Measurements from ENCODE around the gene KRT7. TPM values are rescaled to one million over a fixed set of nuclear protein-coding genes. Genes with fewer than 3 reads are reported as not detected.

The KRT7 gene
- polyA plus RNA-seq, 1 experiment = 4.6 TPM

DNA sequence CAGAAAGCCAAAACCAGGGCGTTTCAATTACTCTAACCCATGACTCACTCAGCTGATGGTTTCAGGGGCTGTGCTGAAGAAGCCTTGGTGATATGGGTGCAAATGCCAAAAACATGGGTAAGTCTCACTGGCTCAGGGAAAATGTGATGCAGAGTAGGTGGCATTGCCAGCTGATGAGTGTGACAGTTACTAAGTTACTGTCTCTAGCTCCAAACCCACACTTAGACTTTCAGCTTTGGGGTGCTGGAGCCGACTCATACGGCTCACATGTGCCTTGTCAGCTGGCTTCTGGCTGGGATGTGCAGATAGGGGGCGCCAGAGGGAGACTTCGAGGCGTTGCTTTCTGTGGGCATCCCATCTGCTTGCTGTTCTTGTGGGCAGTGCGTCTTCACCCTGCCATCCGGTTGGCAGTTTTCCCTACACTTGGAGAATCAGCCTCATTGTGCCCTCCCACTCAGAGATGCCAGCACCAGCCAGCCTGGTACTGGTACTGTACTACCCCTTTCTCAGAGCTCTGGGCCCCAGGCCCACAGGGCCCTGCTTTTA is 11.1 kb upstream of the KRT7 start:
- CTCF ChIA-PET = interaction anchor here (0.7 to 3.1 kb wide), 8 partner anchors 8 to 105 kb away, joined by 3 to 29 read pairs (median 4); no protein-coding TSS in a partner anchor
- POLR2A ChIA-PET = no interaction called here
- Histone ChIP-seq H3K9me3 (ENCODE audit: control insufficient read depth, insufficient read depth, low read length) (no peaks in the 10 kb centered on the region), H3K27ac (ENCODE audit: low read depth, low read length) (no peak overlapping the region), H3K4me3 (ENCODE audit: low read depth, low read length) (no peak overlapping the region), H3K27me3 (ENCODE audit: control insufficient read depth, insufficient read depth, low read length) (no peaks in the 10 kb centered on the region)
- TF ChIP-seq, protein P1, sequence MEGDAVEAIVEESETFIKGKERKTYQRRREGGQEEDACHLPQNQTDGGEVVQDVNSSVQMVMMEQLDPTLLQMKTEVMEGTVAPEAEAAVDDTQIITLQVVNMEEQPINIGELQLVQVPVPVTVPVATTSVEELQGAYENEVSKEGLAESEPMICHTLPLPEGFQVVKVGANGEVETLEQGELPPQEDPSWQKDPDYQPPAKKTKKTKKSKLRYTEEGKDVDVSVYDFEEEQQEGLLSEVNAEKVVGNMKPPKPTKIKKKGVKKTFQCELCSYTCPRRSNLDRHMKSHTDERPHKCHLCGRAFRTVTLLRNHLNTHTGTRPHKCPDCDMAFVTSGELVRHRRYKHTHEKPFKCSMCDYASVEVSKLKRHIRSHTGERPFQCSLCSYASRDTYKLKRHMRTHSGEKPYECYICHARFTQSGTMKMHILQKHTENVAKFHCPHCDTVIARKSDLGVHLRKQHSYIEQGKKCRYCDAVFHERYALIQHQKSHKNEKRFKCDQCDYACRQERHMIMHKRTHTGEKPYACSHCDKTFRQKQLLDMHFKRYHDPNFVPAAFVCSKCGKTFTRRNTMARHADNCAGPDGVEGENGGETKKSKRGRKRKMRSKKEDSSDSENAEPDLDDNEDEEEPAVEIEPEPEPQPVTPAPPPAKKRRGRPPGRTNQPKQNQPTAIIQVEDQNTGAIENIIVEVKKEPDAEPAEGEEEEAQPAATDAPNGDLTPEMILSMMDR (IDR thresholded peaks at IDR 0.05; ENCODE audit: low read depth, low read length) = peak; percentile 48
- no peak for DNase-seq (ENCODE audit: low read depth, low spot score)

DNA sequence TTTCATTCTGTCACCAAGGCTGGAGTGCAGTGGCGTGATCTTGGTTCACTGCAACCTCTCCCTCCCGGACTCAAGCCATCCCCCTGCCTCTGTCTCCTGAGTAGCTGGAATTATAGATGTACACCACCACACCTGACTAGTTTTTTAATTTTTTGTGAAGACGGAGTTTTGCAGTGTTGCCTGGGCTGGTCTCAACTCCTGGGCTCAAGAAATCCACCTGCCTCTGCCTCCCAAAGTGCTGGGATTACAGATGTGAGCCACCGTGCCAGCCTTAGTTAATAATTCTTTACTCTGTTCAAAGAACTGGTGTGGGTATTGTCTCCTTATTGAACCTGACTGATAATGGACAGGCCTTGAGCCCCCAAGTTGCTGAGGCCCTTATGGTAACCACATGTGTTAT is 10.4 kb upstream of the KRT7 start:
- POLR2A ChIA-PET = no interaction called here

GRCh38 chr12:52223406-52224039 is 9.5 kb upstream of the KRT7 start:
- no peak overlapping the region for H3K27ac ChIP-seq (ENCODE audit: low read depth, low read length)
- TF ChIP-seq, protein P1 (IDR thresholded peaks at IDR 0.05; ENCODE audit: low read depth, low read length) = no peak
- H3K4me3 ChIP-seq (ENCODE audit: low read depth, low read length) = no peak overlapping the region
- no peaks in the 10 kb centered on the region for H3K27me3 ChIP-seq (ENCODE audit: control insufficient read depth, insufficient read depth, low read length)
- DNase-seq (ENCODE audit: low read depth, low spot score) = no peak
- H3K9me3 ChIP-seq (ENCODE audit: control insufficient read depth, insufficient read depth, low read length) = no peaks in the 10 kb centered on the region
- CTCF ChIA-PET = interaction anchor here (1.0 to 5.6 kb wide), 6 partner anchors 10 to 656 kb away, joined by 4 to 30 read pairs (median 6); no protein-coding TSS in a partner anchor
- POLR2A ChIA-PET = no interaction called here

More for the DNA sequence above, 10.4 kb upstream of the KRT7 start:
- Histone ChIP-seq H3K9me3 (ENCODE audit: control insufficient read depth, insufficient read depth, low read length) (no peaks in the 10 kb centered on the region), H3K27me3 (ENCODE audit: control insufficient read depth, insufficient read depth, low read length) (no peaks in the 10 kb centered on the region), H3K4me3 (ENCODE audit: low read depth, low read length) (no peak overlapping the region), H3K27ac (ENCODE audit: low read depth, low read length) (no peak overlapping the region)
- TF ChIP-seq, protein P1 (IDR thresholded peaks at IDR 0.05; ENCODE audit: low read depth, low read length) = no peak
- no peak for DNase-seq (ENCODE audit: low read depth, low spot score)
- CTCF ChIA-PET = interaction anchor here (1.3 to 5.6 kb wide), 3 partner anchors 9 to 105 kb away, joined by 7 to 30 read pairs (median 7); no protein-coding TSS in a partner anchor

DNA sequence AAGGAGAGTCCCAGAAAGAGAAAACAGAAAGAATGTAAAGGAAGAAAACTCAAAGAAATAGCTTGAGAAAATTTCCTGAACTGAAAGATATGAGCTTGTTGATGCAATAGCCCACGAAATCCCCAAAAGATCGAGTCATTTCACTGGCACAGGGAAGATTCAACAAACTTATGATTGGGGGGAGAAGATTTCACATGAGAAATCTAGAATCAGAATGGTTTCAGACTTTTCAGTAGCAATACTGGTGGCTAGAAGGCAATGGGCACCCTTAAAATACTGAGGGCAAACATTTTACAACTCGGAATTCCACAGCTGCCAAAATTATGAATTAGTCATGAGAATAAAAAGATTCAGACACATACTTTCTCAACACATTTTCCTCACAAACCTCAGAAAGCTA is 8.9 kb upstream of the KRT7 start:
- Histone ChIP-seq H3K27ac (ENCODE audit: low read depth, low read length) (no peak overlapping the region), H3K9me3 (ENCODE audit: control insufficient read depth, insufficient read depth, low read length) (no peaks in the 10 kb centered on the region), H3K27me3 (ENCODE audit: control insufficient read depth, insufficient read depth, low read length) (no peaks in the 10 kb centered on the region), H3K4me3 (ENCODE audit: low read depth, low read length) (no peak overlapping the region)
- ChIA-PET POLR2A (no interaction called here), CTCF (interaction anchor here (1.0 to 5.6 kb wide), 6 partner anchors 10 to 655 kb away, joined by 4 to 30 read pairs (median 6); no protein-coding TSS in a partner anchor)
- DNase-seq (ENCODE audit: low read depth, low spot score) = no peak
- TF ChIP-seq, protein P1 (IDR thresholded peaks at IDR 0.05; ENCODE audit: low read depth, low read length) = no peak

GRCh38 chr12:52225752-52226151 is 7.3 kb upstream of the KRT7 start:
- Histone ChIP-seq H3K27me3 (ENCODE audit: control insufficient read depth, insufficient read depth, low read length) (no peaks in the 10 kb centered on the region), H3K4me3 (ENCODE audit: low read depth, low read length) (no peak overlapping the region), H3K27ac (ENCODE audit: low read depth, low read length) (no peak overlapping the region), H3K9me3 (ENCODE audit: control insufficient read depth, insufficient read depth, low read length) (no peaks in the 10 kb centered on the region)
- DNase-seq (ENCODE audit: low read depth, low spot score) = no peak
- CTCF ChIA-PET = interaction anchor here (0.7 to 5.6 kb wide), 8 partner anchors 12 to 721 kb away, joined by 3 to 30 read pairs (median 4); no protein-coding TSS in a partner anchor
- POLR2A ChIA-PET = no interaction called here
- TF ChIP-seq, protein P1 (IDR thresholded peaks at IDR 0.05; ENCODE audit: low read depth, low read length) = no peak
